Spleen (tissue), 11 donors: ENCODE data around the gene CD40. TPM values are rescaled to one million over a fixed set of nuclear protein-coding genes. Genes with fewer than 3 reads are reported as not detected.
"Not testable (repeated sequence)": the region's sequence is repeated elsewhere in the genome, so short reads cannot be mapped to it uniquely, and the experiment has no call there.

Experiments
- DNase-seq: peaks from one replicate; pipeline ENCODE4 v3.0.0-alpha.2; 2020
- H3K27ac ChIP-seq, 8 donors: fragments of 200-600 bp; sonication (generic) in 7 of 8; 1 replicate in 4 of 8; 2 replicates in 4 of 8; pipeline versions ENCODE4 v1.5.0 to v1.8.0; 2016 to 2021; ENCODE audit warnings: inconsistent platforms in 4 of 8, mild to moderate bottlenecking in 4 of 8, moderate library complexity in 1 of 8
- H3K27me3 ChIP-seq, 7 donors: fragments of 200-600 bp; sonication (generic) in 6 of 7; replicated peaks in 1 of 7; 1 replicate in 4 of 7; 2 replicates in 3 of 7; pipeline versions ENCODE4 v1.5.0 to v1.8.0; 2016 to 2021; ENCODE audit warnings: inconsistent platforms in 3 of 7, mild to moderate bottlenecking in 1 of 7
- H3K36me3 ChIP-seq, 6 donors: fragments of 200-600 bp; sonication (generic) in 5 of 6; 1 replicate in 4 of 6; 2 replicates in 2 of 6; pipeline versions ENCODE4 v1.5.0 to v1.8.0; 2016 to 2021; ENCODE audit warnings: inconsistent platforms in 2 of 6
- H3K4me1 ChIP-seq, 6 donors: fragments of 200-600 bp; sonication (generic) in 5 of 6; 1 replicate in 3 of 6; 2 replicates in 3 of 6; pipeline versions ENCODE4 v1.5.0 to v1.8.0; 2016 to 2021; ENCODE audit warnings: inconsistent platforms in 3 of 6
- H3K4me3 ChIP-seq, 8 donors: fragments of 200-600 bp; sonication (generic) in 7 of 8; 1 replicate in 4 of 8; 2 replicates in 4 of 8; pipeline versions ENCODE4 v1.5.0 to v1.8.0; 2016 to 2021; ENCODE audit warnings: inconsistent platforms in 4 of 8, mild to moderate bottlenecking in 4 of 8, moderate library complexity in 2 of 8
- H3K9me3 ChIP-seq, 8 donors: fragments of 200-600 bp; sonication (generic) in 7 of 8; 1 replicate in 4 of 8; 2 replicates in 4 of 8; pipeline versions ENCODE4 v1.5.0 to v1.8.0; 2016 to 2021; ENCODE audit warnings: inconsistent platforms in 4 of 8
- CTCF ChIP-seq, 11 experiments: fragments of 200-600 bp in 7 of 11; fragments of 450-650 bp in 4 of 11; sonication (generic) in 4 of 11; IDR thresholded peaks in 8 of 11; conservative IDR thresholded peaks in 3 of 11; 1 replicate in 7 of 11; 2 replicates in 4 of 11; pipeline versions ENCODE4 v1.4.0 to v1.8.0; 2016 to 2021; ENCODE audit warnings: antibody characterized with exemption in 11 of 11, inconsistent platforms in 4 of 11, mild to moderate bottlenecking in 1 of 11
- POLR2A ChIP-seq, 3 donors: fragments of 450-650 bp; IDR thresholded peaks; one replicate each; pipeline ENCODE4 v1.5.1; 2017; ENCODE audit warnings: antibody characterized with exemption in 3 of 3, mild to moderate bottlenecking in 1 of 3
- POLR2AphosphoS5 ChIP-seq, 3 donors: sonication (generic); formaldehyde crosslinking; IDR thresholded peaks; one replicate each; pipeline ENCODE4 v1.5.1; 2017; ENCODE audit warnings: antibody characterized with exemption in 3 of 3
- WGBS, 5 donors: extraction: QIAGEN DNeasy Blood & Tissue Kit in 3 of 5; methylation state at CpG; one replicate each; pipeline versions ENCODE4 v1.1.5 to v1.1.7; 2013 to 2018; 5-methylcytosine and 5-hydroxymethylcytosine counted together
- intact Hi-C: fragments of 100-400 bp; cut with DNase I; formaldehyde crosslinking; loops from one replicate; pipeline ENCODE4 v1.15.0; 2023; ENCODE audit warnings: low total_unique reads
- polyA plus RNA-seq, 3 donors: library from polyadenylated mRNA; stranded (reverse); fragments of 200-250 nt; gene quantifications; one replicate each; pipeline ENCODE4 v1.2.1, GENCODE V29; 2013
- total RNA-seq, 7 donors: library from RNA; depleted of rRNA in 3 of 7; stranded (reverse); fragments of >200 nt in 3 of 7; fragmentation: NEBNext Ultra II Directional in 4 of 7; extraction: Animal tissue kit (Norgen Biotek cat#: 25700) in 4 of 7; gene quantifications; one replicate each; pipeline versions ENCODE4 v1.1.0 to v1.2.1, GENCODE V29; 2016 to 2021
- donor health status: healthy with polysubstance abuse.
- donor health status: DM: no; HTN: no; CAD: no; lungs with moderate emphysema.
- donor health status: DM: no; HTN: no; CAD: no.
- donor health status: Bipolar disorder and iron deficiency.
- donor health status: healthy.
- donor health status: DM: no; HTN: no; CAD: no.
- donor health status: DM: yes; HTN: yes; CAD: no.

The CD40 gene
- total and polyA plus RNA-seq, 10 donors, result 30.7 to 108 (median 52.9) TPM

GRCh38 chr20:46093531-46093930 is 24.6 kb upstream of the CD40 start:
- DNase-seq, result no peak
- intact Hi-C loops, result no loop called here
- no peaks in the 10 kb centered on the region for H3K36me3 ChIP-seq
- 67 to 88% (median 76%) methylated on average over 2 of the region's 2 CpGs for WGBS, 5 donors
- H3K27ac ChIP-seq, result no peak overlapping the region
- H3K4me1 ChIP-seq, result peaks cover 4 to 15% (median 13%) of the 10 kb centered on the region in 6 donors
- TF ChIP-seq CTCF (IDR thresholded peaks at IDR 0.05 in 8 of 11, conservative IDR thresholded peaks at IDR 0.05 in 3 of 11) (no peak), POLR2AphosphoS5 (IDR thresholded peaks at IDR 0.05) (no peak), POLR2A (IDR thresholded peaks at IDR 0.05) (no peak)
- H3K27me3 ChIP-seq, result peaks cover 0 to 9% (median 0%) of the 10 kb centered on the region in 7 donors
- H3K4me3 ChIP-seq, result no peak overlapping the region
- no peaks in the 10 kb centered on the region for H3K9me3 ChIP-seq

GRCh38 chr20:46099491-46100287 is 18.4 kb upstream of the CD40 start:
- intact Hi-C loops, result no loop called here
- DNase-seq, result peak; percentile 91
- peaks cover 0 to 12% (median 6%) of the 10 kb centered on the region in 6 donors for H3K4me1 ChIP-seq
- H3K27me3 ChIP-seq, result peaks cover 0 to 60% (median 12%) of the 10 kb centered on the region in 7 donors
- peak overlapping the region in 4 of 8 donors; percentile 4 to 57 (median 20) for H3K4me3 ChIP-seq
- TF ChIP-seq CTCF (IDR thresholded peaks at IDR 0.05 in 8 of 11, conservative IDR thresholded peaks at IDR 0.05 in 3 of 11) (peak in 7 of 11 experiments; percentile 22 to 57 (median 41)), POLR2AphosphoS5 (IDR thresholded peaks at IDR 0.05) (peak; percentile 48 to 67 (median 59)), POLR2A (IDR thresholded peaks at IDR 0.05) (no peak)
- no peaks in the 10 kb centered on the region for H3K36me3 ChIP-seq
- WGBS, 5 donors, result 26 to 50% (median 34%) methylated on average over 18 to 48 of the region's 48 CpGs
- no peaks in the 10 kb centered on the region for H3K9me3 ChIP-seq
- H3K27ac ChIP-seq, result no peak overlapping the region

- Histone ChIP-seq H3K27me3 (peaks cover 0 to 60% (median 12%) of the 10 kb centered on the region in 7 donors), H3K4me1 (peaks cover 0 to 12% (median 6%) of the 10 kb centered on the region in 6 donors)
- H3K27ac ChIP-seq, DNase-seq, H3K9me3 ChIP-seq, H3K4me3 ChIP-seq, H3K36me3 ChIP-seq, intact Hi-C loops: not testable (repeated sequence)
- 85 to 90% (median 90%) methylated on average over 7 of the region's 7 CpGs for WGBS, 5 donors
Observed at GRCh38 chr20:46100444-46100843, 17.7 kb upstream of the CD40 start.

- intact Hi-C loops, result no loop called here
- H3K4me3 ChIP-seq, result no peak overlapping the region
- no peak for DNase-seq
- peaks cover 0 to 60% (median 12%) of the 10 kb centered on the region in 7 donors for H3K27me3 ChIP-seq
- peaks cover 0 to 12% (median 6%) of the 10 kb centered on the region in 6 donors for H3K4me1 ChIP-seq
- 83 to 90% (median 87%) methylated on average over 5 of the region's 5 CpGs for WGBS, 5 donors
- no peaks in the 10 kb centered on the region for H3K9me3 ChIP-seq
- H3K36me3 ChIP-seq, result no peaks in the 10 kb centered on the region
- TF ChIP-seq POLR2A (IDR thresholded peaks at IDR 0.05), result no peak
- TF ChIP-seq CTCF (IDR thresholded peaks at IDR 0.05 in 8 of 11, conservative IDR thresholded peaks at IDR 0.05 in 3 of 11), result no peak
- H3K27ac ChIP-seq, result no peak overlapping the region
Observed at GRCh38 chr20:46100988-46101387, 17.1 kb upstream of the CD40 start.
